Suppressor macrophage treated with lipopolysaccharide for 1 hour (primary cell): ENCODE measurements around the gene PLPPR2.
A peak's percentile ranks its signal among the peaks of the same experiment; 100 is the strongest.
"Not testable (repeated sequence)": the region's sequence is repeated elsewhere in the genome, so short reads cannot be mapped to it uniquely, and the experiment has no call there.

Experiments used
- DNase-seq, 3 donors: peaks; one replicate each; pipeline ENCODE4 v3.0.0-alpha.2; 2020 to 2022

PLPPR2 gene

GRCh38 chr19:11340099-11340467 lies 15.1 kb upstream of the PLPPR2 start:
- not testable (repeated sequence) for DNase-seq

GRCh38 chr19:11342429-11342828 lies 12.8 kb upstream of the PLPPR2 start:
- DNase-seq = peak in 1 of 3 donors; percentile 9

- DNase-seq = no peak
Observed at GRCh38 chr19:11345122-11345803, 10.0 kb upstream of the PLPPR2 start.

- peak; percentile 99 to 100 (median 100) for DNase-seq
Observed at GRCh38 chr19:11346104-11346940, 8.9 kb upstream of the PLPPR2 start, which contains the start of the genes CCDC159 and TMEM205. TSS of gene CCDC159 (plus strand) at chr19:11346519. CDS start at chr19:11346607, 88 bp downstream. TSS of gene TMEM205 (minus strand) at chr19:11346268. CDS start at chr19:11345619, 649 bp downstream.

- DNase-seq = no peak
Observed at GRCh38 chr19:11347546-11348039, 7.6 kb upstream of the PLPPR2 start.

GRCh38 chr19:11349171-11349570 lies 6.1 kb upstream of the PLPPR2 start:
- no peak for DNase-seq

GRCh38 chr19:11354102-11354501 lies 1.1 kb upstream of the PLPPR2 start:
- DNase-seq = not testable (repeated sequence)

- no peak for DNase-seq
Observed at GRCh38 chr19:11356074-11356397, 804 bp downstream of the PLPPR2 start.

GRCh38 chr19:11356676-11357550 lies 1.7 kb downstream of the PLPPR2 start:
- no peak for DNase-seq

GRCh38 chr19:11359421-11359820 lies 4.2 kb downstream of the PLPPR2 start:
- DNase-seq = no peak

GRCh38 chr19:11361037-11361770 lies 6.0 kb downstream of the PLPPR2 start:
- DNase-seq = peak in 1 of 3 donors; percentile 25

GRCh38 chr19:11361771-11362731 lies 6.8 kb downstream of the PLPPR2 start:
- DNase-seq = no peak

GRCh38 chr19:11363881-11364280 lies 8.6 kb downstream of the PLPPR2 start:
- DNase-seq = no peak

GRCh38 chr19:11364296-11364904 lies 9.2 kb downstream of the PLPPR2 start:
- no peak for DNase-seq

- DNase-seq = no peak
Observed at GRCh38 chr19:11364935-11365334, 9.7 kb downstream of the PLPPR2 start.

GRCh38 chr19:11365557-11366117 lies 10.4 kb downstream of the PLPPR2 start:
- DNase-seq = no peak

GRCh38 chr19:11367528-11367927 lies 12.3 kb downstream of the PLPPR2 start:
- DNase-seq = no peak

GRCh38 chr19:11370744-11371143 lies 15.5 kb downstream of the PLPPR2 start:
- no peak for DNase-seq

- peak in 1 of 3 donors; percentile 15 for DNase-seq
Observed at GRCh38 chr19:11373166-11373884, 18.1 kb downstream of the PLPPR2 start.
